Smooth muscle cell of trachea (primary cell): ENCODE measurements around the gene FGD5. TPM values are rescaled to one million over a fixed set of nuclear protein-coding genes. Genes with fewer than 3 reads are reported as not detected.

Experiments used
- total RNA-seq: library from RNA; depleted of rRNA; stranded (reverse); fragments of >200 nt; gene quantifications from 2 replicates; pipeline ENCODE4 v1.2.1, GENCODE V29; 2014

Gene FGD5
- total RNA-seq, result 1.7 and 1.8 TPM in 2 replicates

DNA sequence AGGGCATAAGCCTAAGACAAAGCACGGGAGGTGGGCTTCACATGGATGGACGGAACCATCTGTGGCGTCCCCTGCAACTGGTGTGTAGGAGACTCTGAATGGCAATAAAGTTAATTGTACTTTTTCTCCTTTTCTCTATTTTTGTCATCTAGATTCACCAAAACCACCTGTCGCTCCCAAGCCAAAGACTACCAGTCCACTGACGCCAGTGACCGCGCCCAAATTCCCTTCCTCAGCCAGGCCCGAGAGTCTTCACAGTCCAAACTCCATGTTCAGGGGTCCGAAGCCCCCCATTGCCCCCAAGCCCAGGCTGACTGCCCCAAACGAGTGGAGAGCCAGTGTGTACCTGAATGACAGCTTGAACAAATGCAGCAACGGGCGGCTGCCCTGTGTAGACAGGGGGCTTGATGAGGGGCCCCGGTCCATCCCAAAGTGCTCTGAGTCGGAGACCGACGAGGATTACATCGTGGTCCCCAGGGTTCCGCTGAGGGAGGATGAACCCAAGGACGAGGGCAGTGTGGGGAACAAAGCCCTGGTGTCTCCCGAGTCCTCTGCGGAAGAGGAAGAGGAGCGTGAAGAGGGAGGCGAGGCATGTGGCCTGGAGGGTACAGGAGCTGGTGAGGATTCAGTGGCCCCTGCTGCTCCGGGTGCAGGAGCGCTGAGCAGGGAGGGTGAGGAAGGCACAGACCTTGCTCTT, at the start of gene FGD5:
Gene FGD5 (plus strand): TSS at position 159 of the 697 bp plus-strand sequence. CDS start 110 bp downstream, at position 269.

DNA sequence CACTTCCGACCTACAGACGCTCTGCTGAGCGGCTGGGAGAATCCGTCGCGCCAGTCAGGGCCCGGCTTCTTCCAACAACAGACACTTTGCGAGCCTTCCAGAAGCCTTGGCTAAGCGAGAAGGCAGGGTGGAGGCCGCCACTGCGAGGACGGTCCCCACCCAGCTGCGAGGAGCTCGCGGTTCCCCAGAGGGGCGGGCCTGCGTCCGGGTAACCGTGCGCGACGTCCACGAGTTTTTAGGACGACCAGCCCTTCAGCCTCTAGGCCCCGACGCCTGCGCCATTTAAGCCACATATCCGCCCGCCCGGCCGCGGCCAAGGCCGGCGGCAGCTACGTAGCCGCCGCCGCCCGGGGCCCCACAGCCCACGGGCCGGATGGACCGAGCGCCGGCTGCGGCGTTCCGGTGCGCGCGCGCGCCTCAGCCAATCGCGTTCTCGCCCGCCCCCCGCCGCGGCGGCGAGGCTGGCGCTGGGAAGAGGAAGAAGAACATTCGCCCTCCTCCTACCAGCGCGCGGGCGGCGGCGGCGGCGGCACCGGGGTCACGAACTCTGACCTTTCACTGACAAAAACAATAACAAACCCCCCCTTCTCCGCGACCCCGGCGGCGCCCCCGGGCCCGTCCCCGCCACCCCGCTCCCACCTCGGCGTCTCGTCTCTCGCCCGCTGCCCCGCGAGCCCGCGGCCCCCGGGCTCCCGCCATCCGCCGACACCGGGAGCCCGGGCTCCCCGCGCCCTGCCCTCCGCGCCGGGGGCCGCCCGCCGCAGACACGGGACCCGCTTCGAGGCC, 128.5 kb downstream of the FGD5 start, which contains the start of gene NR2C2:
Gene NR2C2 (plus strand): TSS at position 484 of the 786 bp plus-strand sequence. CDS start 56,332 bp downstream, outside the sequence.

Other genes starting within 250 kb of the FGD5 start
- 9.6 and 14.0 TPM in 2 replicates for gene CCDC174, start 167.2 kb upstream of the FGD5 start, total RNA-seq
- gene C3orf20, start 143.8 kb upstream of the FGD5 start, total RNA-seq, result under 0.01 TPM in 1 of 2 replicates, not detected in the other
- gene NR2C2, start 128.6 kb downstream of the FGD5 start, total RNA-seq, result 22.3 and 28.8 TPM in 2 replicates
- gene MRPS25, start 246.4 kb downstream of the FGD5 start, total RNA-seq, result 16.2 and 16.6 TPM in 2 replicates